GM19240 (cell line): Measurements from ENCODE around the gene AURKA.
A peak's percentile ranks its signal among the peaks of the same experiment; 100 is the strongest.
"Not testable (repeated sequence)": the region's sequence is repeated elsewhere in the genome, so short reads cannot be mapped to it uniquely, and the experiment has no call there.

ENCODE experiments used
- DNase-seq: peaks from one replicate; pipeline ENCODE4 v3.0.0; 2011; ENCODE audit warnings: low spot score; ENCODE audit not compliant: insufficient read length

The AURKA gene

DNA sequence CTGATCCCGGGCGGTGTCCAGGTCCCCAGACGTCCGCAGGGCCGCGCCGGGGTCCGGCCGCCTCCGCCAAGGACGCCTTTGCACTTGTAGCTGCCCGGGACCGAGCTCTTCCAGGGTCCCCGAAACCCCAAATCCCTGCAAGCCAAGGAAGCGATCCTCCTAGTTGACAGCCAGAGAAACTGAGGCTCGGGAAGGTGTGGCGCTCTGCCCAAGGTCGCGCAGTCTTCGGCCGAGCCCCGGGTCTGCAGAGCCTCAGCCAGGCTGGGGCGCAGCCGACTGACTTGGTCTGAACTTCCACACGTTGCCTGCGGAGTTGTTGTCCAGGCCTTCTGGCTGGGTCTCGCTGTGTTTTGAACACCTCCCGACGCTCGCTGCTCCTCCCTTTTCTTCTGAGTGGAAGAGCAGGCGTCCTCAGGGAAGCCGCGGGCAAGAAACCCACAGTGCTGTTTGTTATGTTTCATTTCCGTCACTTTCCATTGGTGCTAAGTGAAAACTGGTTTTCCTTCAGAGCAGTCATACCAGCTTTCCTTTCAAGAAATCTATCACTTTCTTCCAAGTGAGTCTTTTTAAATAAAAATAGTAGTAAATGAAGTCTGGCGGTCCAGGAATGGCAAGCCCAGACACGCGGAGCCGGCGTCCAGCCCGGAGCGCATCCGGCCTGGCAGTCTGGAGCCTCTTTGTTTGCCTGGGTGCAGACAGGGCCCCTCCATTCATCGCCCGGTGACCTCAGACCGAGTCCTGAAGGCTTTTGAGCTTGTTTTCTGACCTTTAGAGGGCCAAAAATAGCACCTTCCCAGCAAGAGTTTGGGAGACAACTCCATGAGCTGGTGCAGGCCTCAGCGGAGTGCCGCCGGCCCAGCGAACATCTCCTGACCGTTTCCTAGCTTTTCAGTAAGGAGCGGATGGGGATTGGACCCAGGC lies 32.5 kb downstream of the AURKA start:
- DNase-seq, result no peak

DNA sequence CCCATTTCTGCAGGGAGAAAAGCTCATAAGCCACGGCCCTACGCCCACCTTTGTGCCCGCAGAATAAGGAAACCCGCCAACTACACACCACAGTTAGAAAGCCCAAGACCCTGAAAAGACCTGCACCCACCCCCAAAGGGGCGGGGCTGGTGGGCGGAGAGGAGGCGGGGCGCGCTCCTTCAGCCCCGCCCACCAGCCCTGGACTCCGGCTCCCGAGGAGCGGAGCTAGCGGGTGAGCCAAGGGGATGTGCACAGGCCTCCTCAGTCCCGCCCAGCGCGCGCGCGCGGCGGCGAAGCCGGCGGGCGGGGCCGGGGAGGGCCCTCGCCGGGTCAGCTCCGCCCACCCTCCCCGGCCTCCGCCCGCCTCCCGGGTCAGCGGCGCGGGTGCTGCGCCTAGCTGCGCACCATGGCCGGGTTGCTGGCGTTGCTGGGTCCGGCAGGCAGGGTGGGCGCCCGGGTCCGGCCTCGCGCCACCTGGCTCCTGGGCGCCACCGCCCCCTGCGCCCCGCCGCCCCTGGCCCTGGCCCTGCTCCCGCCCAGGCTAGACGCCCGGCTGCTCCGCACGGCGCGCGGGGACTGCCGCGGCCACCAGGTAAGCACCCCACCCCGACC lies 33.3 kb downstream of the AURKA start, which contains the start of gene FAM210B:
Gene FAM210B (plus strand): TSS at position 375 of the 612 bp plus-strand sequence. CDS start 32 bp downstream, at position 407.
- peak; percentile 94 for DNase-seq

DNA sequence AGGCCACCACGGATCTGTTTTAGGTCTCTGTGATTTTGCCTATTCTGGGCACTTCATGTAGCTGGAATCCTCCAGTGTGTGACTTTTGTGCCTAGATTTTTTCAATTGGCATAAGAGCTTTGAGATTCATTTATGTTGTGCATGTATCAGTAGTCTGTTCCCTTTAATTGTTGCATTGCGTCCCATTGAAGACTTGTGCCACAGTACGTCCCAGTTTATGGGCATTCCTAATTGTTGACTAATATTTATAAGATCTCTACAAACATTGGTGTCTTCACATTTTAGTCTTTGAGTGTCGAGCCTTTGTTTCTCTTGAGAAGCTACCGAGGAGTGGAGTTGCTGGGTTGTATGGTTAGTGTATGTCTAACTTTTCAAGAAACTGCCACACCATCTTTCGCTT lies 33.9 kb downstream of the AURKA start:
- no peak for DNase-seq

GRCh38 chr20:56353356-56353755 lies 38.7 kb downstream of the AURKA start:
- no peak for DNase-seq

- DNase-seq, result no peak
These were observed 39.5 kb downstream of the AURKA start for GRCh38 chr20:56352345-56353055.

DNA sequence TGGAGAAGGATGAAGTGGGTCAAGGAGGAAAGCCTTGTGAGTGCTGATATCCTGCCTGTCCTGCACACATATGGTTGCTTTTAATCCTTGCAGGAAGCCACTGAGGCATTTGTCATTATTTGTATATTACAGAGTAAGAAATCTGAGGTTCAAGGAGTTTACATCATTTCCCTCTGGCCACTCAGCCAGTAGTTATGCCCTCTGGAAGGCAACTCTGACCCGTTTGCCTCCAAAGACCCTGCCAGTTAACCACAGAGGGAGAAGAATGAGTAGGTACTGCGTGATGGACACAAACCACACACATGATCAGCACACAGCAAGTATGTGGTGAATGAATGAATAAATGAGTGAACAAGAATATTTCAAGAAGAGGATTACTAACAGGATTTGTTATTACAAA lies 41.2 kb downstream of the AURKA start:
- DNase-seq, result no peak

DNA sequence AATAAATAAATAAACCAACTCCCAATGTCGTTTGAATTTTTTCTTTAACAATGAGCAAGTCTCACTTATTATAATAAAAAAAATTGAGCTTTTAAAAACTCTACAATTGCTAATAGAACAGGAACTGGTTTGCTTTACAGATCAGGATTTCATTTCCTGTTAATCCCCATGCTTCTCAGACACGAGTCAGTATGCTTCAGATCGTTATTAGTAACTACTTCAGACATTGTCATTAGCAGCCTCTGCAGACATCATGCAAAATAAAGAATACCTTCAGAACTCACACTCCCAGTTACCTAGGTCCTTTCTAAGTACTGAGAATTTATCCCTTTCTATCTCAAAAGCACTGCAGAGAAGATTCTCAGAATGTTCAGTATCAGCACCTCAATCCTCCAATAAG lies 43.3 kb downstream of the AURKA start:
- no peak for DNase-seq

- no peak for DNase-seq
These were observed 43.7 kb downstream of the AURKA start for GRCh38 chr20:56348305-56348693.

- DNase-seq, result no peak
These were observed 44.2 kb downstream of the AURKA start for GRCh38 chr20:56347628-56348304.

- DNase-seq, result no peak
These were observed 46.1 kb downstream of the AURKA start for GRCh38 chr20:56345911-56346310.

- peak; percentile 33 for DNase-seq
These were observed 48.1 kb downstream of the AURKA start for GRCh38 chr20:56343861-56344381.

GRCh38 chr20:56342783-56343182 lies 49.2 kb downstream of the AURKA start:
- no peak for DNase-seq

GRCh38 chr20:56336709-56337108 lies 55.3 kb downstream of the AURKA start:
- not testable (repeated sequence) for DNase-seq

DNA sequence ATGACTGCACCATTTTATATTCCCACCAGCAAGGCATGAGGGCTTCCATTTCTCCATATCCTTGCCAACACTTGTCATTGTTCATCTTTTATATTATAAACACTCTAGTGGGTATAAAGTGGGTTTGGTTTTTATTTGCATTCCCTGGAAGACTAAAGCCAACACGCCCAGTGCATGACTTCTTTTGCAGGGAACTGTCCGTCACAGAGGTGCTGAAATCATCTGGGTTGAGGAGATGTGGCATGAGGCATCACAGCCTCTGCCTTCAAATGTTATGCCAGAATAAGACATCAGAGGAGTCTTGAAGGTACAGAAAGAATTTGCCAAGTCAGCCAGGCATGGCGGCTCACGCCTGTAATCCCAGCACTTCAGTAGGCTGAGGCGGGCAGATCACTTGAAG lies 63.2 kb downstream of the AURKA start:
- no peak for DNase-seq

DNA sequence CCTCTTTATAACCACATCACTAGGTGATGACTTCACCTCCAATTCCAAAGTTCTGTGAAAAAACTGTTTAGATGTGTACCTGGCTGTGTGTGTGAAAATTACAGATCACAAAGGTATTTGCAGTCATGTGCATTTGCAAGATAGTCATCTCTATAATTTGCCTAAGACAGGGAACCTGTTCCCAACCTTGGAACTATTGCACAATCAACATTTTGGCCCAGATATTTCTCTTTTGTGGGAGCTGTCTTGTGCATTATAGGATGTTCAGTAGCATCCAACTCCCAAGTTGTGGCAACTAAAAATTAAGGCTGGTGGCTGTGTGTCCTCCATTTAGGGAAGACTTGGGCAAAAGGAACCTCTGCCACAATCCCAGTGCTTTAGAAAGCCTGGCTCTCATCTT lies 67.2 kb downstream of the AURKA start:
- no peak for DNase-seq

GRCh38 chr20:56323656-56324055 lies 68.4 kb downstream of the AURKA start:
- DNase-seq, result no peak

DNA sequence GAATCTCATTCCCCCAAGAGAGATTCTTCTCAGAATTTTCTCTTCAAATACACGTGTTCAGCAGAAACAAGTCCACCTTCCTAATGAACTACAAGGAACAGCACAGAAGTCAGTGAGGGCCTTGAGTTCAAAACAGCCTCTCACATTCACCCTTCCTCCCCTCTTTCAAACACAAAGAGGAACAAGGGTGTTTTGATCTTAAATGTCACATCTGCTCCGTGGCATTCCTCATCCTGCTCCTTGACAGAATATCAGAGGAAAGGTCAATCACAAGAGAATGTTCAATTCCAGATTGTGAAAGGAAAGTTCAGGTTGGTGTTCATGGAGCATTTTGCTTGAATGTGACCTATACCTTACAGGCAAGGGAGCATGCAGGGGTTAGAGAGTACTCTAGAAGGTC lies 68.8 kb downstream of the AURKA start:
- DNase-seq, result no peak

- DNase-seq, result no peak
These were observed 69.3 kb downstream of the AURKA start for GRCh38 chr20:56322681-56323080.
